ENCODE results near the gene RPL27A.

DNA sequence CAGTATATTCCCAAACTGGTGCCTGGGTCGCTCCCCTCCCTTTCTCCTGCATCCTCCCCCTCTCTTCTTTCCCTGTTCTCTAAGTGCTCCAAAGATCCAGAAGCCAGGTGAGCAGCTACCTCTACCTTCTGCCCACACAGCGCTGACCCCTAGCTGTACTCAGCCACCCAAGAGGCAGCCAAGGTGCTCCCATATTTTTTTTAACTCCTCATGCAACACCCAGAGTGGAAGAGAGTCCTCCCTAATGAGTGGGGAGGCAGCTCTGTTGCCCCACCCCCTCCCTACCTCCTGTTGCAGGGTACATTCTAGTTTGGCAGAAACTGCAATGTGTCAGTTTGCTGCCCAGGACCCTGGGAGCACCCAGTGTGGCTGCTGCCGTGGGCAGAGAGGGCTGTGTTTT, 40.2 kb downstream of the RPL27A start:
- TF ChIP-seq ZBTB1 (tag by site-specific recombination; IDR thresholded peaks at IDR 0.05): no peak
- TF ChIP-seq, protein P1, sequence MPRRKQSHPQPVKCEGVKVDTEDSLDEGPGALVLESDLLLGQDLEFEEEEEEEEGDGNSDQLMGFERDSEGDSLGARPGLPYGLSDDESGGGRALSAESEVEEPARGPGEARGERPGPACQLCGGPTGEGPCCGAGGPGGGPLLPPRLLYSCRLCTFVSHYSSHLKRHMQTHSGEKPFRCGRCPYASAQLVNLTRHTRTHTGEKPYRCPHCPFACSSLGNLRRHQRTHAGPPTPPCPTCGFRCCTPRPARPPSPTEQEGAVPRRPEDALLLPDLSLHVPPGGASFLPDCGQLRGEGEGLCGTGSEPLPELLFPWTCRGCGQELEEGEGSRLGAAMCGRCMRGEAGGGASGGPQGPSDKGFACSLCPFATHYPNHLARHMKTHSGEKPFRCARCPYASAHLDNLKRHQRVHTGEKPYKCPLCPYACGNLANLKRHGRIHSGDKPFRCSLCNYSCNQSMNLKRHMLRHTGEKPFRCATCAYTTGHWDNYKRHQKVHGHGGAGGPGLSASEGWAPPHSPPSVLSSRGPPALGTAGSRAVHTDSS (tag by site-specific recombination; IDR thresholded peaks at IDR 0.05): no peak
- TF ChIP-seq ZNF785 (tag by site-specific recombination; IDR thresholded peaks at IDR 0.05): no peak
- no peak for TF ChIP-seq ZNF121 (tag by site-specific recombination; IDR thresholded peaks at IDR 0.05)
- TF ChIP-seq, protein P2, sequence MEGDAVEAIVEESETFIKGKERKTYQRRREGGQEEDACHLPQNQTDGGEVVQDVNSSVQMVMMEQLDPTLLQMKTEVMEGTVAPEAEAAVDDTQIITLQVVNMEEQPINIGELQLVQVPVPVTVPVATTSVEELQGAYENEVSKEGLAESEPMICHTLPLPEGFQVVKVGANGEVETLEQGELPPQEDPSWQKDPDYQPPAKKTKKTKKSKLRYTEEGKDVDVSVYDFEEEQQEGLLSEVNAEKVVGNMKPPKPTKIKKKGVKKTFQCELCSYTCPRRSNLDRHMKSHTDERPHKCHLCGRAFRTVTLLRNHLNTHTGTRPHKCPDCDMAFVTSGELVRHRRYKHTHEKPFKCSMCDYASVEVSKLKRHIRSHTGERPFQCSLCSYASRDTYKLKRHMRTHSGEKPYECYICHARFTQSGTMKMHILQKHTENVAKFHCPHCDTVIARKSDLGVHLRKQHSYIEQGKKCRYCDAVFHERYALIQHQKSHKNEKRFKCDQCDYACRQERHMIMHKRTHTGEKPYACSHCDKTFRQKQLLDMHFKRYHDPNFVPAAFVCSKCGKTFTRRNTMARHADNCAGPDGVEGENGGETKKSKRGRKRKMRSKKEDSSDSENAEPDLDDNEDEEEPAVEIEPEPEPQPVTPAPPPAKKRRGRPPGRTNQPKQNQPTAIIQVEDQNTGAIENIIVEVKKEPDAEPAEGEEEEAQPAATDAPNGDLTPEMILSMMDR (tag by site-specific recombination; IDR thresholded peaks at IDR 0.05): no peak
- TF ChIP-seq TCF7L2 (IDR thresholded peaks at IDR 0.05; ENCODE audit: borderline replicate concordance, low read depth, low read length): no peak
- TF ChIP-seq GLI4 (tag by site-specific recombination; IDR thresholded peaks at IDR 0.05): no peak
- no peak for TF ChIP-seq ZNF266 (tag by site-specific recombination; IDR thresholded peaks at IDR 0.05; ENCODE audit: low read depth)
- no peak for TF ChIP-seq ZNF549 (tag by site-specific recombination; IDR thresholded peaks at IDR 0.05)
- TF ChIP-seq, protein P3, sequence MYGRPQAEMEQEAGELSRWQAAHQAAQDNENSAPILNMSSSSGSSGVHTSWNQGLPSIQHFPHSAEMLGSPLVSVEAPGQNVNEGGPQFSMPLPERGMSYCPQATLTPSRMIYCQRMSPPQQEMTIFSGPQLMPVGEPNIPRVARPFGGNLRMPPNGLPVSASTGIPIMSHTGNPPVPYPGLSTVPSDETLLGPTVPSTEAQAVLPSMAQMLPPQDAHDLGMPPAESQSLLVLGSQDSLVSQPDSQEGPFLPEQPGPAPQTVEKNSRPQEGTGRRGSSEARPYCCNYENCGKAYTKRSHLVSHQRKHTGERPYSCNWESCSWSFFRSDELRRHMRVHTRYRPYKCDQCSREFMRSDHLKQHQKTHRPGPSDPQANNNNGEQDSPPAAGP (tag by site-specific recombination; IDR thresholded peaks at IDR 0.05): no peak
